H1 (cell line): ENCODE data around the gene CAPN3. TPM values are rescaled to one million over a fixed set of nuclear protein-coding genes. Genes with fewer than 3 reads are reported as not detected.

Source experiments
- BCL11A ChIP-seq, 2 experiments: IDR thresholded peaks; one replicate each; pipeline ENCODE4 v1.6.1; 2011; ENCODE audit warnings: low read depth in 2 of 2, low read length in 2 of 2, mild to moderate bottlenecking in 2 of 2
- CBX5 ChIP-seq: fragments of 300-800, 300-1000 bp; sonication (generic); IDR thresholded peaks from 2 replicates; pipeline ENCODE4 v1.7.1; 2016; ENCODE audit warnings: antibody characterized with exemption, low read length, low read depth
- CHD7 ChIP-seq: fragments of 300-600 bp; sonication (generic); IDR thresholded peaks from 2 replicates; pipeline ENCODE4 v1.7.1; 2012; ENCODE audit warnings: low read length, moderate library complexity, mild to moderate bottlenecking, inconsistent platforms; ENCODE audit not compliant: insufficient replicate concordance
- EP300 ChIP-seq, 2 experiments: IDR thresholded peaks; 1 replicate in 1 of 2; 2 replicates in 1 of 2; pipeline ENCODE4 v1.6.1; 2011 to 2012; ENCODE audit warnings: low read depth in 2 of 2, low read length in 2 of 2, mild to moderate bottlenecking in 2 of 2, borderline replicate concordance in 1 of 2, inconsistent platforms in 1 of 2, moderate library complexity in 1 of 2
- FOSL1 ChIP-seq: IDR thresholded peaks from 2 replicates; pipeline ENCODE4 v1.6.1; 2011; ENCODE audit warnings: mild to moderate bottlenecking, low read depth, low read length, moderate library complexity; ENCODE audit not compliant: insufficient read depth
- JUND ChIP-seq: IDR thresholded peaks from 2 replicates; pipeline ENCODE4 v1.6.1; 2011; ENCODE audit warnings: mild to moderate bottlenecking, improper control_type of control experiment, low read length
- KDM1A ChIP-seq: fragments of 200-600, 300-600 bp; sonication (generic); IDR thresholded peaks from 2 replicates; pipeline ENCODE4 v1.7.1; 2016; ENCODE audit warnings: mild to moderate bottlenecking, low read length, borderline replicate concordance
- RXRA ChIP-seq: IDR thresholded peaks from 2 replicates; pipeline ENCODE4 v1.6.1; 2011; ENCODE audit warnings: low read depth, mild to moderate bottlenecking, low read length, moderate library complexity; ENCODE audit not compliant: insufficient read depth
- polyA plus RNA-seq, 7 experiments: library from polyadenylated mRNA; depleted of rRNA in 3 of 7; stranded (reverse) in 5 of 7; unstranded in 2 of 7; fragments of >200 nt in 5 of 7; fragments of 200-250 nt in 2 of 7; gene quantifications; 1 replicate in 5 of 7; 2 replicates in 1 of 7; 4 replicates in 1 of 7; pipeline versions ENCODE4 v1.2.1 to v1.2.3, GENCODE V29; 2011 to 2013; ENCODE audit warnings: missing spikeins in 2 of 7, mixed read lengths in 2 of 7
- total RNA-seq: library from RNA; stranded (reverse); fragmentation: NEBNext Ultra II Directional; extraction: Animal tissue kit (Norgen Biotek cat#: 25700); gene quantifications from 2 replicates; pipeline ENCODE4 v1.2.1, GENCODE V29; 2021

The CAPN3 gene
- total and polyA plus RNA-seq, 2 of the 8 experiments (the other 6 are each of a cell fraction or from before 2014, with no cell fraction given): 0.80 to 2.1 TPM

GRCh38 chr15:42332331-42332730 is 27.0 kb upstream of the CAPN3 start (continued):
- TF ChIP-seq CHD7 (no peak), JUND (no peak), EP300 (IDR thresholded peaks at IDR 0.05; ENCODE audit: borderline replicate concordance in 1 of 2, low read depth in 2 of 2, low read length in 2 of 2) (no peak), KDM1A (no peak), FOSL1 (no peak), CBX5 (no peak), BCL11A (IDR thresholded peaks at IDR 0.05; ENCODE audit: low read depth in 2 of 2, low read length in 2 of 2) (no peak), RXRA (no peak)
